ENCODE data around the gene PSMD13.

The PSMD13 gene

DNA sequence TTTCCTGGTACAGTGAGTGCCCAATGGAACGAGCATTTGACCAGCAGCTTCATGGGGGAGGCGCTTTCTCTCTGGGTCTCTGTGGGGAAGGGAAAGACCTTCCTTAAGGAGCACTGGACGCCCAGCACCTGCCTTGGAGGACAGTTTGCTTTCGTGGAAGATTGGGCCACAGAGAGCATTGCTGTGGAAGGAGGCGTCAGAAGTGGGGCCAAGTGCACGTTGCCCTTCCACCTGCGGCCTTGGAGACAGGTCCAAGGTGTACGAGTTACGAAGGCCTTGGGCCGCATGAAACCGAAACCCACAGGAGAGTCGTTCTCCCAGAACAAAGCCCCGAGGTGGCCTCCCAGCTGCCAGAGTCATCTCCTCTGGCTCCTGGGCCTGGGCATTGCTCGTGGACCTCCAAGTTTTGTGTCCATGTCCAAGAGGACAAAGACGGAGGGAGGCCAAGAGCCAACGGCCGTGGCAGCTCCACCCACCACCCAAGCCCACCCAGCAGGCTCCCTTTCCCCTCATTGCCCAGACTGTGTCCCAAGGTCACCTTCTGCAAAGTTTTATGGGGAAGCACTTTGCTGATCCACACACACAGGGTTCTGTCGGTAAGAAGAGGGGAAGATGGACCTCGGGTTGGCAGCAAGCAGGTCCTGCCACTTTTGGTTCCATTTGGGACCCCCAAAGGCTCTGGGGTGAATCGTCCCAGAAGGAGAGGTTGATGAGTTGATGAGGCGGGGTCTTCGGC is 35.6 kb downstream of the PSMD13 start:
- DNase-seq (ENCODE audit: low read depth in 2 of 2): no peak

GRCh38 chr11:272931-273198 is 36.1 kb downstream of the PSMD13 start:
- DNase-seq (ENCODE audit: low read depth in 2 of 2): no peak

- no peak for DNase-seq (ENCODE audit: low read depth in 2 of 2)
These were observed 39.4 kb downstream of the PSMD13 start for GRCh38 chr11:276219-276618.

DNA sequence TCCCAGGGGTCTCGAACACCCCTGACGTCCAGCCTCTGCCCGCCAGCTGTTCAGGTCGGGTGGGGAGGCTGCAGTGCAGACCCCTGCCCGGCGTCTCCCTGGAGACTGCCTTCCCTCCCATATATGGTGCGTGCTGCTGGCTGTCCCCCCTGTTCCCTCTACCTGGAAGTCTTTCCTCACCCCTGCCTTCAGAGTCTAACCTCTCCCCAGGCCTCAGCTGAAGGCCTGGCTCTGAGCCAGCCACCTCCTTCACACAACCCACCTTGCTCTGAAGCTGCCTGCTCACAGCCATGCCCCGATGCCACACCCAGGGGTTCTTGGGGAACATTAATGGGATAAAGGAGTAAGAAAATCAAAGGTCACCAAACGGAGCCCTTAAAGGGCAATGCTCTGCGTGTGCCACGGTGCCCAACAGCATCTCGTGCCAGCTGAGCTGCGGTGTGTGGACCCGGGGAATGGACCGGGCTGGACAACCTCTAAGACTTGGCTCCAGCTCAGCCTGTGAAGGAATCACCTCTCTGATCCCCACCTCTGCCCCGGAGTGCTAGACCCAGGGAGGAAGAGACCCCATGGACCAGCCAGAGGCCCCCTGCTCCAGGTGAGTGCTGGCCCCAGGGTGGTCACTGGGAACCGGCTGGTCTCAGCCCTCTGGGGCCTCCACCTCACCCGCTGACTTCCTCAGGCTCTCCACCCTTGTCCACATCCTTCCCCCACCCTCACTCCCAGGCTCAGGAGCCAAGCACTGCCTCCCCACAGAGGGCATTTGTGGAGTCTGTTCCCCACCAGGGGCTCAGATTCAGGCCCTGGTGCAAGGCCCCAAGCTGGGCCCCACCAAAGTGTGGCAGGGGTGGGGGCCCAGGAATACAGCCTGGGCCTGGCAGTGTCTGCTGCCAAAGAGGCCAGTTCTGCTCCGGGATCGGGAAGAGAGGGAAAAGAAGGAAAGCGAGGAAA is 41.5 kb downstream of the PSMD13 start, which contains the start of gene NLRP6:
NLRP6 (plus strand) TSS at position 407 of the 951 bp plus-strand sequence; CDS start at position 570, 163 bp downstream.
- no peak for DNase-seq (ENCODE audit: low read depth in 2 of 2)

GRCh38 chr11:279040-279965 is 42.5 kb downstream of the PSMD13 start:
- DNase-seq (ENCODE audit: low read depth in 2 of 2): no peak

DNA sequence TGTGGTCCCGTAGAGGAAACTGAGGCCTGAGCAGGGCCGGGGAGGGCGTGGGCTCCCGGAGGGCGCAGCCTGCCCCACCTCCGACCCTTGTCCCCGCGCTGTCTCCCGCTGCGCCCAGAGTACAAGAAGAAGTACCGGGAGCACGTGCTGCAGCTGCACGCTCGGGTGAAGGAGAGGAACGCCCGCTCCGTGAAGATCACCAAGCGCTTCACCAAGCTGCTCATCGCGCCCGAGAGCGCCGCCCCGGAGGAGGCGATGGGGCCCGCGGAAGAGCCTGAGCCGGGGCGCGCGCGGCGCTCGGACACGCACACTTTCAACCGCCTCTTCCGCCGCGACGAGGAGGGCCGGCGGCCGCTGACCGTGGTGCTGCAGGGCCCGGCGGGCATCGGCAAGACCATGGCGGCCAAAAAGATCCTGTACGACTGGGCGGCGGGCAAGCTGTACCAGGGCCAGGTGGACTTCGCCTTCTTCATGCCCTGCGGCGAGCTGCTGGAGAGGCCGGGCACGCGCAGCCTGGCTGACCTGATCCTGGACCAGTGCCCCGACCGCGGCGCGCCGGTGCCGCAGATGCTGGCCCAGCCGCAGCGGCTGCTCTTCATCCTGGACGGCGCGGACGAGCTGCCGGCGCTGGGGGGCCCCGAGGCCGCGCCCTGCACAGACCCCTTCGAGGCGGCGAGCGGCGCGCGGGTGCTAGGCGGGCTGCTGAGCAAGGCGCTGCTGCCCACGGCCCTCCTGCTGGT is 43.4 kb downstream of the PSMD13 start:
- DNase-seq (ENCODE audit: low read depth in 2 of 2): no peak

- no peak for DNase-seq (ENCODE audit: low read depth in 2 of 2)
These were observed 44.1 kb downstream of the PSMD13 start for GRCh38 chr11:280706-281485.

- DNase-seq (ENCODE audit: low read depth in 2 of 2): no peak
These were observed 44.8 kb downstream of the PSMD13 start for GRCh38 chr11:281486-282161.

GRCh38 chr11:282171-282570 is 45.4 kb downstream of the PSMD13 start:
- DNase-seq (ENCODE audit: low read depth in 2 of 2): no peak

- DNase-seq (ENCODE audit: low read depth in 2 of 2): no peak
These were observed 46.0 kb downstream of the PSMD13 start for GRCh38 chr11:282630-283360.

GRCh38 chr11:283405-284104 is 46.8 kb downstream of the PSMD13 start:
- no peak for DNase-seq (ENCODE audit: low read depth in 2 of 2)

- no peak for DNase-seq (ENCODE audit: low read depth in 2 of 2)
These were observed 47.6 kb downstream of the PSMD13 start for GRCh38 chr11:284105-285020.

- no peak for DNase-seq (ENCODE audit: low read depth in 2 of 2)
These were observed 48.5 kb downstream of the PSMD13 start for GRCh38 chr11:285021-285893.

DNA sequence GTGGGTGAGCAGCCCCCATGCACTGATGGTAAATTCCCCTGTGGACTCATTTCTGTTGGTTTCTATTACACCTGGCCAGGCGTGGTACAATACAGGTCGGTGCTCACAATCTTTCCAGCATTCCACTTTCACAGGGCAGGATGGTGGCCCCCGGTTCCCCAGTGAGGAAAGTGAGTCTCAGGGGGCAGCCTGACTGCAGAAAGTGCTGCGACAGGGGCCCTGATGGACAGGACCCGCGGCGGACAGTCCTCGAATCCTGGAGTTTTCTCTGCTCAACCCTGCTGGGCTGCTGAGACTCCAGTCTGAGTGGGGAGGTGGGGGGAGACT is 49.1 kb downstream of the PSMD13 start:
- DNase-seq (ENCODE audit: low read depth in 2 of 2): no peak

DNA sequence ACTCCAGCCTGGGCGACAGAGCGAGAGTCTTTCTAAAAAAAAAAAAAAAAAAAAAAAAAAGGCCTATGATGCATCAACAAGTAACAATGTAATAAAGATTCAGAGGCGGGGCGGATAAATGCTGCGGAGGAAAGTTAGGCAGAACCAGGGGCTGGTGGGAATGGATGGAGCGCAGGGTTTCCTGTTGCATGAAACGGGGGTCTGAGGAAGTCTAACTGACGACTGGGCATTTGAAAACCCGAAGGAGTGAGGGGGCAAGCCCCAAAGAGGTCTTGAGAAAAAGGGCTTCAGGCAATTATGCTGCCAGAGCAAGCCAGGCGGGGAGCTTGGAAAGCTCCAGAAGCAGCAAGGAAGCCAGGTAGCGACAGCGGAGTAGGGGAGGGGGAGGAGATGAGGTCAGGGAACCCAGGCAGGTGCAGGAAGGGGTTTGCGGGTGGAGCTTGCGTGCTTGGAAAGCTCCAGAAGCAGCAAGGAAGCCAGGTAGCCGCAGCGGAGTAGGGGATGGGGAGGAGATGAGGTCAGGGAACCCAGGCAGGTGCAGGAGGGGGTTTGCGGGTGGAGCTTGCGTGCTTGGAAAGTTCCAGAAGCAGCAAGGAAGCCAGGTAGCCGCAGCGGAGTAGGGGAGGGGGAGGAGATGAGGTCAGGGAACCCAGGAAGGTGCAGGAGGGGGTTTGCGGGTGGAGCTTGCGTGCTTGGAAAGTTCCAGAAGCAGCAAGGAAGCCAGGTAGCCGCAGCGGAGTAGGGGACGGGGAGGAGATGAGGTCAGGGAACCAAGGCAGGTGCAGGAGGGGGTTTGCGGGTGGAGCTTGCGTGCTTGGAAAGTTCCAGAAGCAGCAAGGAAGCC is 50.4 kb downstream of the PSMD13 start:
- DNase-seq (ENCODE audit: low read depth in 2 of 2): peak in 1 of 2 donors; percentile 62

Measured in stimulated activated CD8-positive, alpha-beta memory T cell treated with anti-CD3 and anti-CD28 coated beads, Interleukin-2, amount 100 ng/mL, for 1 hour (primary cell).